Activated CD4-positive, alpha-beta T cell treated with anti-CD3 and anti-CD28 coated beads, Interleukin-2, Interleukin-6, amounts not matched to agents 100 ng/mL and 50 ng/mL, durations not matched to agents 16 hours and 8 hours (primary cell): ENCODE measurements around the gene TBPL2.
"Not testable (repeated sequence)": the region's sequence is repeated elsewhere in the genome, so short reads cannot be mapped to it uniquely, and the experiment has no call there.

Experiments
- DNase-seq: peaks from one replicate; pipeline ENCODE4 v3.0.0-alpha.2; 2020

The TBPL2 gene

DNA sequence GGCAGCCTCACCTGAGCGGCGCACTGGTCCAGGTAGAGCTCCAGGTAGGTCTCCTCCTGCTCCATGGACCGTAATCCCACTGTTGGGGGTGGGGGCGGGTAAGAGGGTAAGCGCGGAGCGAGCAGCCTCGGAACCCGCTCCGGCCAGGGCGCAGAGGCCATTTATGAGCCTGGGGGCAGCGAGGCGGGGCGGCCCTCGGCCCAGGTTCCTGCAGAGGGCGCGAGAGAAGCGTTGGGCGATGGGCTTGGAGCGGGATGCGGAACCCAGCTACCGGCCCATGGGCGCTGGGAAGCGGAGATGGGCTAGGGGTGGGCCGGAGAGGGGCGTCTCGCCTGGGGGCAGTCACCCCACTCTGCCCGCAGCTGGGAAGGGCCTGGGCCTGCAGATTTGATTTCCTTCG lies at the start of gene TBPL2:
Gene TBPL2 (minus strand): TSS at position 232 of the 400 bp plus-strand sequence. CDS start 167 bp downstream, at position 65.
- no peak for DNase-seq

DNA sequence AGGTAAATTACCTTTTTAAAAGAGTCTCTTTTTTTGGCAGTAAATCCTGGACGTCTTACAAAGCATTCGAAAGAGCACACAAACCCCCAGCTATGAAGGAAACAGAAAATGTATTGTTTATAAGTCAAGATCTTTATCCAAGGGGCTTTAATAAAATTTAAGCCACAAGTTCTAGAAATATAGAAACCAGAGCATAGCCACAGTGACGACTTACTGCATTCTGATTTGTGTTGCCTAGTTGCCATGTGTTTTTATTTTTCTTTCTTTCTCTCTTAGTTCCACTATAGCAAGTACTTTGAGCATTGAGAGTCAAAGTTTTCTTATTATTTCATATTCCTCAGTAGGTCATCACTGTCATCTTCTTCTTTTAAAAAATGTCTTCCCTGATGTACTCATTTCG lies 47.8 kb upstream of the TBPL2 start:
- no peak for DNase-seq

DNA sequence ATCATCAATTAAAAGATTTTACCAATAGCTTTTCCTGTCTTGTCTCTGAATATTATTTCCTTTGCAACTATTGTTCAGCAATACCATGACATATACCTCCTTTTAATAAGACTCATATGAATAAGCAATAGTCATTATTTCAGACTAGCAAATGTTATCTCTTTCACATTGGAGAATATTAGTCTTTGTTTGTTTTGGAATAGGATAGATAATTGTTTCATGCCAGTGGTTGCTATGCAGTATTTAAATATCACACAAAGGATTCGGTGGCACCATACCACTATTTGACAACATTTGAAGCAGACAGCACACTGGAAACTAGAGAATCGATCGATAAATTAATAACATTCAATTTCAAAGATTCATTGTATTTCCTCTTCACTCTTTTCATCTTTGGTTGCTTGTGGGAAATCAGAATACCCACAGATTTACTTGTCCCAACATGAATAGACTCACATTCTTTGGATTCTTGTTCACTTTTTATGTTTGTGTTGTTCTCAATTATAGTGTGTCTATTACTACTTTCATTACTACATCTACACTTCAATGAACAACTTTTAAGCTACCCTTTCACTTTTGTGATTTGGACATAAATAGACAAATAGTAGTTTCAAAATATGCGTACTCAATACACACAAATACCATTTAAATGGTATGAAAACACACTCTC lies 42.7 kb upstream of the TBPL2 start:
- DNase-seq = no peak

DNA sequence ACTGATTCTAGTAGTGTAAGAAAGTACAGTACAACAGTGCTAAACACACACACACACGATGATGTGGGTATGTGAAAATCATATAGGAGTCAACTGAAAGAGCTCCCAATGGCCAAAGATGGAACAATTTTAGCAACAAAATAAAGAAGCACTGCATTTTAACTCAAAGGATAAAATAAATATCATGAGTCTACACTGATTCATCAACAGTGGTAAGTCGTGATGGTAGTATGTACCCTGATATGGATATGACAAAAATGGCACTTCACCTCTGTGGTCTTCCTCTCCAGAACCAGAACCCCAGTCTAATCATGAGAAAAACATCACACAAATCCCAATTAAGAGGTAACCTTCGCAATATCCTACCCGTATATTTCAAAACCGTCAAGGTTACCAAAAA lies 41.4 kb upstream of the TBPL2 start:
- no peak for DNase-seq

DNA sequence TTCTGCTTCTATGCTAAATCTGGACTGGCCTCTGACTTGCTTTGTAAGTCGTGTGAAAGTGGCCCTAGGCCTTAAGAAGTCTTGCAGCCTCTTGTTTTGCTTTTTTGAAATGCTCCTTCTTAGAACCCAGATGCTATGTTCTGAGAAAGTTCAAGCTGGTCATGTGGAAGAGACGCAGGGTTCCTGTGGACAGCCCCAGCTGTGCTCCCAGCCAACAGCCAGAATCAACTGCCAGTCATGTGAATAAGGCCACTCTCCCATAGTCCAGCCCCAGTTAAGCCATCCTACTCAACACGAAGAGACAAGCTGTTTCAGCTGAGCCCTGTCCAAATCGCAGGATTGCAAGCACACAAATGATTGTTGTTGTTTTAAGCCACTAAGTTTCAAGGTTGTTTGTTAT lies 37.3 kb upstream of the TBPL2 start:
- no peak for DNase-seq

DNA sequence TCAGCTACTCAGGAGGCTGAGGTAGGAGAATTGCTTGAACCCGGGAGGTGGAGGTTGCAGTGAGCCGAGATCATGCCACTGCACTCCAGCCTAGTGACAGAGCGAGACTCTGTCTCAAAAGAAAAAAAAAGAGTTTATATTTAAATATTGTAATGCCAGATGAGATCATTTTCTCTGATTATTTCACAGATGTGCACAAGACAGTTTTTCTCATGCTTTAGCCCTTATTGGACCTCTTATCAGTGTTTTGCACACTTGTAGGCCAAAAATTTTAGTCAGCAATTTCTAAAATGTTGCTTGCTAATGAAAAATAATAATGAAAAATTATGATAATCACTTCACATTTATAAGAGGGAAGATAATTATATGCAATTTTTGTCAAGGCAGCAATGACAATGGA lies 36.0 kb upstream of the TBPL2 start:
- DNase-seq = not testable (repeated sequence)

DNA sequence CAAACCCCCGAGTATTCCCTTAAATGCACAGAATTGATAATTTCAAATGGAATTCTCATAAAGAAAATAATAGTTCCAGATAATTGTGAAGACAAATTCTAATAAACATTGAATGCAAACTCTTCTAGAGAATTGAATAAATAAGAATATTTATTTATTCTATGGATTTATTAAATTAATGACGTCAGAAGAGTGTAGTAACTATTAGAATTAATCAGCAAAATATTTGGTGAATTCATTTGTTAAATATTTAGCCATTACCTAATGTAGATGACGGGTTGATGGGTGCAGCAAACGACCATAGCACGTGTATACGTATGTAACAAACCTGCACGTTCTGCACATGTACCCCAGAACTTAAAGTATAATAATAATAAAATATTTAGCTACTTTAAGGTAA lies 33.4 kb upstream of the TBPL2 start:
- DNase-seq = no peak

DNA sequence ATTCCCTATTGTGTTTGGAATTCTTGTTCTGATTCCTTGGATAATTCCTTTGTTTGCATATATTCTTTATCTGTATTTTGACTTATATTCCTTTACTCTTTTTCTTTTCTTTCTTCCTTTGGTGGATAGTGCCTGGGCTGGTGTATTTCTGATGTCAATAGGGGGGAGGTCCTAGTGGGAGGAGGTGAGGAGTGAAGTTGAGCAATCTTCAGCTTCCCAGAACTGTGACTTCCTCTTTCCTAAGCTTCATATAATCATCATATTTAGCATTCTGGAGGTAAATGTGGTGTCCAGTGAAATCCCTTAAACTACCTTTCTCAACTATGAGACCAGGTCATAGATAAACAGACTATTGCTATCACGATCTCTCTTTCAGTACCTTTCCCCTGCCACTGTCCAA lies 29.6 kb upstream of the TBPL2 start:
- no peak for DNase-seq

DNA sequence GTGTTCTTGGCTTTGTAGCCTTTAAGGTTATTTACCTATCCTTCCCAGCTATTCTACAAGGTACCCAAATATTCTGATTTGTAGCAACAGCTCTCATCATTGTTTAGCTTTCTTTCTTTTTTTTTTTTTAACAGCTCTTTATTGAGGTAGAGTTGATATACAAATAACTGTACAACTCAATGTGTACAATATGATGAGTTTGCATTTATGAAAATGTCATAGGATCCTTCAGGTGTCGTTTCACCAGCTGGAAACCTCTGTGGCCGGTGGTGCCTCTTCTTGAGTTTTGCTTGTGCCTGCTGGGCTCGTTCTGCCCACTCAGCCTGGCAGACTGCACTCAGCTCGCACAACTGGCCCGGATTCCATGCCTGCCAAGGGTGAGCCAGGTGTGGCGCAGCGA lies 26.9 kb upstream of the TBPL2 start:
- DNase-seq = no peak

DNA sequence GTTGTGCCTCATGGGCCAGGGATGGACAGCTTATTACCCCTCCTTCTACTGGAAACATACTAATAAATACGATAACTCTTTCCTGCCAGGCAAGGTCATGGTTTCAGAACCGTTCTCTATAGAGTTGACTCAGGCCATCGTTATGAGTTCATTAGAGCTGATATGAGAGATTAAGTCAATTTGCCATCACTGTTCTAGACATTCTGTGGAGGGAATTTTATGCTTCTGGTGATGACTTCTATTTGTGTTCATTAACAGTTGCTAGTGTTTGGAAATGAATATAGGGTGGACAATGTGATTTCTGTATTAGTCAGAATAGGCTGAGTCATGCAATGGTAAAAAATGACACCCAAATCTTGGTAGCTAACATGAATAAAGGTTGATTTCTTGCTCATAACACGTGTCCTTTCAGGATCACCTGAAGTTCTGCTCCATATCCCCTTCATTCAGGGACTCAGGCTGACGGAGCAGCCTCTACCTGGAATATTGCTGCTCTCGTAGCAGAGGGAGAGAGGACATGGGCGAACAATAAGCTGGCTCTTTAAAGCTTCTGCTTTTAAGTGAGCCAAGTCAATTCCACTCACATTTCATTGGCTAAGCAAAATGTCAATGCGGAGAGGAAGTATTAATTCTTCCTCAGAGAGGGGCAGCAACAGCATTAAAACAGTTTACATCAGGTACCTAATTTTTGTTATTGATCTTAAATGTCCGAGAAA lies 18.5 kb upstream of the TBPL2 start:
- peak; percentile 84 for DNase-seq

DNA sequence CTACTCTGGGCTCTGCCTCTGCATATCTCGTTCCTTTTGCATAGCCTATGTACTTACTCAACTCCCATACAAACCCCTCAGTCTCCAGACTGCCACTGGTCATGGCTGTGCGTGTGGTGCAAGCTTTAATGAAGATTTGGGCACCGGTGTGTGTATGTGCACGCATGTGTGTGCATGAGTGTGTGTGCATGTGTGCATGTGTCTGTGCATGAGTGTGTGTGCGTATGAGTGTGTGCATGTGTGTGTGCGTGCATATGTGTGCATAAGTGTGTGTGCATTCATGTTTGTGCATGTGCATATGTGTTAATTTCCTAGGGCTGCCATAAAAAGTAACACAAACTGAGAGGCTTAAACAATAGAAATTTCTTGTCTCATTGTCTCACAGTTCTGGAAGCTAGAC lies 17.1 kb upstream of the TBPL2 start:
- DNase-seq = no peak

DNA sequence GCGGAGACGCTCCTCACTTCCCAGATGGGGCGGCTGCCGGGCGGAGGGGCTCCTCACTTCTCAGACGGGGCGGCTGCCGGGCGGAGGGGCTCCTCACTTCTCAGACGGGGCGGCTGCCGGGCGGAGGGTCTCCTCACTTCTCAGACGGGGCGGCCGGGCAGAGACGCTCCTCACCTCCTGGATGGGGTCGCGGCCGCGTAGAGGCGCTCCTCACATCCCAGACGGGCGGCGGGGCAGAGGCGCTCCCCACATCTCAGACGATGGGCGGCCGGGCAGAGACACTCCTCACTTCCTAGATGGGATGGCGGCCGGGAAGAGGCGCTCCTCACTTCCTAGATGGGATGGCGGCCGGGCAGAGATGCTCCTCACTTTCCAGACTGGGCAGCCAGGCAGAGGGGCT lies 16.0 kb upstream of the TBPL2 start:
- DNase-seq = not testable (repeated sequence)

DNA sequence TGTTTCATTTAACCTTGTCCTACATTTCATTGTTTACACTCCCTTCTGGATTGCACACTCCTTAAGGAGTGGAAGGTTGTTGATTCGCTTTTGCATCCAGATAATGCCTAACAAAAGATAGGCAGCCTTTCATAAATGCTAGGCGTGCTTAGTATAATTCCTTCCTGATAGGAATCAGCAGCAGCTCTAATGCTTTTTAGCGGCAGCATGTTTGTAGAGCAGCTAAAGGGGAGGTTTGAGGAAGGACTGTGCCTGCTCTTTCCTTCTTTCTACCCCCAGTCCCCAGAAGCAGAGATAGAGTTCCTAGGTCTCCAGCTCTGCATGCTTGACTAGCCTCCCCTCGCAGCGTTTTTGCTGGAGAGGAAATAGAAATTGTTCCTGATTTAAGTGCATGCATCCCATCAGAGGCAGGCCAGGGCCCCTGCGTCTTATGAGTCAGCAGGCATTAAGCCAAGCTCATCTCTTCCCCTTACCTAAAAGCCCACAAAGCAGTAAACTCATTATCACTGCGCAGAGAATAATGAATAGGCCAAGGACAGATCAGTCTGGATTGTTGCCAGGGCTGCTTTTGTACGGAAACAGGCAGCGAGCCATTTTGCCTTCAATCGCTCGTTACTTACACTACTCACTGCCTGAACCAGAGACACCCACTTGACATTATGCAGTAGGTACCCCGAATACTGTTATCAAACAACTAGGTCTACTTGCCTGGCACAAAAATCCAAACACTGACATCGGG lies 14.0 kb upstream of the TBPL2 start:
- DNase-seq = peak; percentile 26

DNA sequence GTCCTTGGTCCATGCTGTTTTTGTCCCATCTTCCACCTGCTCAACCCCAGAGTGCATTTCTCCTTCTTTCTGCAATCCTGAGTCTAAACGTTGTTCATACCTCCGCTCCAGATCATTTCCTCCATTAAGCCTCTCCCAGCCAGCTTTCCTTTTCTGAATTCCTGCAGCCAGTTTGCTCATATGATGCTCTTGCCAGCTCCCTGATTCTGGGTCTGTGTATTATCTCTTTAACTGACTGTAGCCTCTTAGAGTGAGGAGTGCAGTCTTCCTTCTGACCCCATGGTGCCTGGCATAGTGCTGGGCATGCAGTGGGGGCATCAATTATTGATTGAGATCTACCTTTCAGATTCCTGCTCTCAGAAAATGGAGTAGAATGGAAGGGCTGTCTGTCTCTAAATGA lies 11.5 kb upstream of the TBPL2 start:
- DNase-seq = no peak

DNA sequence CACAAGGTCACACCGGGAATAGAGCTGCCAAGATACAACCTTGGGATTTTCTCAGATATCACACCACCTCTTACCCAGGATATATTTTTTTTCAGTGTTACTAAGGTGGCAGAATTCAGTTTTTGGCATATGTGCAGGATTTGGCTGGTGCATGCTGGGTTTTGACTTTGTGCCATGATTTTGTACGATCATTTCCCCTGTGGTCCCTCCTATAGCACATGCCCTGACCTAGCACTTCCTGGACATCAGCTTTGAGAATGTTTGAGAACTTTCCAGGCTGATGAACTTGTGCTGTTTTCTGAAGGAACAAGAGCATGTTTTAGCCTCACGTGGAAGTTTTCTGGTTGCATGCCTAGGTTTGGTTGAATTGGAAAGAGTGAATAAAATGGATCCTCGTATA lies 11.0 kb upstream of the TBPL2 start:
- DNase-seq = no peak

DNA sequence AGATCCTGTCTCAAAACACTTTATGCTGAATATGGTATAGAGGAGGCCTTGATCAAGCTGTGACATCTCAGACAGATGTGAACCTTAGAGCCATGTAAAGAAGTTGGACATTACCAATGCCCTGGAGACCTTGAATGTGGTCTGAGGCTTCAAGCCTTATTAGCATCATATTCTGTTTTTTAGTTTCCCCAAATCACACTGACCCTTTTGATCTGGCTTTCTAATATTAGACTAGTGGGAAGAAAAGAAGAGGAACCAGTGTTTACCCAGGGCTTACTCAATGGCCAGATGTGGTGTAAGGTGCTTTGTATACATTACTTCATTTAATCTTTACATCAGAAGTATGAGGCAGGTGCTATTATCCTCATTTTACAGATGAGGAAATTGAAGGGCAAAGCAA lies 10.6 kb upstream of the TBPL2 start:
- DNase-seq = no peak

DNA sequence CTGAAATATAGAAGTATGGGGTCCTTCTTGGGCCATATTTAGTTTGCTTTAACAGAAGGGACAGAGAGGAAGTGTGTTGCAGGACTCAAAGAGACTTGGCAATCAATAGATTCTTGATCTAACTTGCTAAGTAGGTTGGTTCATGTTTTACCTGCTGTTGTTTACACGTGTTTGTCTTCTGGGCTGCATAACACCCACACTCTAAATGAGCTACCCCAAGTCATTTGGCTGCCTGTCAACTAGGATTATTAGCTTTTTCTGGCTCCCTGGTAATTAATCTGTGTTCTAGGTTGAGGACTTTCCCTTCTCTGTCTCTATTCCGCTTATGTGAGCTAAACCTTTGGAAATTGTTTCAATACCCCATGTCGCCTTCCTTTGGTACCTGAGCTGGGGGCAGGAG lies 10.1 kb upstream of the TBPL2 start:
- no peak for DNase-seq

DNA sequence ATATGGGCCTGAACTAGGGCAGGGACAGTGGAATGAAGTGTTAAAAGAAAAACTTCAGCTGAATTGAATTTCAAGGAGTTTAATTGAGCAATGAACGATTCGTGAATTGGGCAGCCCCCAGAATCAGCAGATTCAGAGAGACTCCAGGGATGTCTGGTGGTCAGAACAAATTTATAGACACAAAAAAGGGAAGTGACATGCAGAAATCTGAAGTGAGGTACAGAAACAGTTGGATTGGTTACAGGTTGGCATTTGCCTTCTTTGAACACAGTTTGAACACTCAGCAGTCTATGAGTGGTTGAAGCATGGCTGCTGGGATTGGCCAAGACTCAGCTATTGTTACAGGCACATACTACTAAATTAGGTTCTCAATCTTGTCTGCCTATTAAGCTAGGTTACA lies 9.7 kb upstream of the TBPL2 start:
- DNase-seq = no peak

DNA sequence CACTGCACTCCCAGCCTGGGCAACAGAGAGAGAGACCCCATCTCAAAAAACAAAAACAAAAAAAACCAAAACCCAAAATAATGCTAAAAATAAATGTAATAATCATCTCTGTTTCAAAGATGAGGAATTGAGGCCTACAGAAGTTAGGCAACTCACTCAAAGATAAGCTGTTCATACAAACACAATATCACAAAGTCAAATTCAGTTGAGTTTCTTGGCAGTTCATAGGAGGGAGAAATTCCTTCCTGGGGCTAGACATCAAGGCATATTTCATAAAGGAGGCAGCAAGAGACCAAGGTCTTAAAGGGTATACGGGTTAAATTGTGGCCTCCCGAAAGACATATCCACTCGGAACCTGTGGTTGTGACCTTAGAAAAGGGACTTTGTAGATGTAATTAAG lies 8.7 kb upstream of the TBPL2 start:
- DNase-seq = no peak

DNA sequence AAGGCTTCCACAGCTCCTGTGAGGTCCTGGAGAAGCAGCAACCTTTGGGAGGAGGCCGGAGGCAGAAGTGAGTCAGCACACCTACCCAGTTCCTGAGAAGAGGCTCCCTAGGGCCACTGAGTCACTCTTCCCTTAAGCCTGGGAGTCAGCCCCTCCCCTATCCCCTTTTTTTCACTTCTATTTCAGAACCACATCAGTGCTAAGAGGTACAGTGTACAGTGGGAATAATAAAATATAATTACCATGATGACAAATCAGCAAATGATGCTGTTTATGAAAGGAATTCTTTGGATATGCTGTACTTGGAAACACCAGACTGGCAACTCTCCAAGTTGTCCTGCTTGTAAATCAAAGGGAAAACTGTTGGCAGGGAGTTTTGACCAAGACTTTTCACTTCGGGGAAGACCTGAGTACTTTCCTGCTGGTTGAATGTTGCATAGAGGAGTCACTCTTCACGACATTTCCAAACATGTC lies 7.8 kb upstream of the TBPL2 start:
- peak; percentile 46 for DNase-seq

DNA sequence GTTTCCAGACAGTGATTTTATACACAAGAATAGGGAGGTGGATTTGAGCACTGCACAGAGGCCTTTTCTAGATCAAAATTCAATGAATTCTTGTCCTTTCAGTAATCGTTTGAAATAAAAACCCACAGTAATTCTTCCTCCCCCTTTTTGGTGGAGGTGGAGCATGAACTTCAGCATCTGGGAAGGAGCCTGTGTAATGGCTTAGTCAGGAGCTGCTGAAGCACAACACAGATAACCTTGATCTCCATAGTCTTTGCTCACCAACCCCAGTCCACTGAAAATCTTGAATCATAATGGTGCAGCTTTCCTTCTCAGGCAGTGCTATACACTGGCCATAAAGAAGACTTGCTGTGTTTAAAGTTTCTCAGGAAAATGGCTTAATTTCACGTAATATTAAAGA lies 6.4 kb upstream of the TBPL2 start:
- DNase-seq = no peak

DNA sequence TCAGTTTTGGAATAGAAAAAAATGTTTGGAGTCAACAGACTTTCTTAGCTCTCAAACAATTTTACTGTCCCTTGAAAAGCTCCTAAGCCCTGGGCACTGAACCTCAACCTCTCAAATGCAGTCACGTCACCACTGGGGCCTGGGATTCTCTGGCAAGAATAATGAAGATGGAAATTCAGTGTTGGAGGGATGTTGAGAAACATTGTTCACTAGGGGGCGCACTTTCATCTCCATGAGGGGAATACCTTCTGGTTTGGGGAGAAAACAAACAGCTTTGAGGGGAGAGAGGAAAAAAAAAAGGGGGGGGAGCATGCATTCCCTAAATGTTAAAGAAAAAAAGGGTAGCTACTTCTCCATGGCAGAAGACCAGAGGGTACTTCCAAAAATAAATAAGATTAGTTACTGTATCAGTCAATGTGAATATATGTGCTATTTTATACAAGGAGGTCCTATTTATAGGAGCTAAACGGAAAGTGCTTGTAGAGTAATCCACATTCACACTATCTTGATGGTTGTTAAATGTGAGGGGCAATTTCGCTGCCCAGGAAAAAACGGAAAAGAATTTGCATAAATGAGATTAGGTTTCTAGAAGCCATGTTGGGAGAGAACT lies 5.8 kb upstream of the TBPL2 start:
- DNase-seq = peak; percentile 80

DNA sequence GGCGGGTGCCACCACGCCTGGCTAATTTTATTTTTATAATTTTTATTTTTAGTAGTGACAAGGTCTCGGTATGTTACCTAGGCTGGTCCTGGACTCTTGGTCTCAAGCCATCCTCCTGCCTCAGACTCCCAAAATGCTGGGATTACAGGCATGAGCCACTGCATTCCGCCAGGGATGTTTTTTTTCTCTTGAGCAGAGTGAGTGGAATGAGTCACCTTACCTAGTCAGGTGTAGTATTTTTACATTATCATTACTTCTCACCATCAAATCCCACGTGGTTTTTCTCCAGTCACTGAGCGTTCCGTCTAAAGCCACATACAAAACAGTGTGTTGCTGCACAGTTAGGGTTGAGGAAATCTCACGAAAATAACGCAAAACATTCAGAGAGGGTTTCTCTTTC lies 870 bp upstream of the TBPL2 start:
- DNase-seq = no peak
